K562 (cell line): ENCODE data around the gene GYPC. TPM values are rescaled to one million over a fixed set of nuclear protein-coding genes. Genes with fewer than 3 reads are reported as not detected.

Source experiments
- CBX5 ChIP-seq: IDR thresholded peaks from 2 replicates; pipeline ENCODE4 v1.6.1; 2014; ENCODE audit warnings: low read depth, borderline replicate concordance
- DMBX1 ChIP-seq: fragments of 250-450 bp; sonication (Bioruptor Pico); IDR thresholded peaks from 2 replicates; pipeline ENCODE4 v1.8.0; 2022; ENCODE audit warnings: inconsistent platforms, mild to moderate bottlenecking, moderate library complexity, borderline replicate concordance
- LEF1 ChIP-seq: fragments of 450-650 bp; IDR thresholded peaks from 2 replicates; pipeline ENCODE4 v1.6.1; 2016; ENCODE audit warnings: mild to moderate bottlenecking
- MYBL2 ChIP-seq, 2 experiments: fragments of 450-650 bp in 1 of 2; sonication (generic) in 1 of 2; formaldehyde crosslinking in 1 of 2; IDR thresholded peaks; 2 replicates each; pipeline versions ENCODE4 v1.6.1 to v1.8.1; 2017 to 2022; ENCODE audit warnings: borderline replicate concordance in 1 of 2, inconsistent platforms in 1 of 2, low read depth in 1 of 2, mild to moderate bottlenecking in 1 of 2, missing genetic modification reagents in 1 of 2, moderate library complexity in 1 of 2
- NFIX ChIP-seq: fragments of 250-450 bp; sonication (Bioruptor Pico); IDR thresholded peaks from 2 replicates; pipeline ENCODE4 v1.4.0; 2020; ENCODE audit warnings: low read depth, mild to moderate bottlenecking, moderate library complexity
- RBFOX2 ChIP-seq: fragments of 200-400 bp; formaldehyde crosslinking; IDR thresholded peaks from 2 replicates; pipeline ENCODE4 v1.6.1; 2017; ENCODE audit warnings: low read depth, mild to moderate bottlenecking, low read length, moderate library complexity
- RBM34 ChIP-seq: fragments of 200-400 bp; formaldehyde crosslinking; IDR thresholded peaks from 2 replicates; pipeline ENCODE4 v1.6.1; 2018; ENCODE audit warnings: low read length, borderline replicate concordance; ENCODE audit not compliant: insufficient read depth
- RUNX1 ChIP-seq: sonication (generic); IDR thresholded peaks from 2 replicates; pipeline ENCODE4 v1.6.1; 2016; ENCODE audit warnings: antibody characterized with exemption, low read depth
- STAT5B ChIP-seq: fragments of 250-450 bp; sonication (Bioruptor Pico); IDR thresholded peaks from 2 replicates; pipeline ENCODE4 v1.8.0; 2021; ENCODE audit warnings: mild to moderate bottlenecking, inconsistent platforms
- SUPT5H ChIP-seq: fragments of 450-650 bp; IDR thresholded peaks from 2 replicates; pipeline ENCODE4 v1.6.1; 2016
- WHSC1 ChIP-seq: IDR thresholded peaks from one replicate; pipeline ENCODE4 v1.6.1; 2012; ENCODE audit warnings: low read length, control low read depth, inconsistent platforms
- ZBTB26 ChIP-seq: fragments of 450-650 bp; formaldehyde crosslinking; IDR thresholded peaks from 2 replicates; pipeline ENCODE4 v1.4.0; 2022; ENCODE audit warnings: missing genetic modification characterization
- polyA plus RNA-seq, 8 experiments: library from polyadenylated mRNA; depleted of rRNA in 4 of 8; stranded (reverse) in 5 of 8; unstranded in 3 of 8; fragments of >200 nt; fragmentation: Nextera tagmentation in 2 of 8; fragmentation: Illumina TruSeq in 1 of 8; extraction: Ambion mirVana in 2 of 8; extraction: Trizol in 1 of 8; gene quantifications; 2 replicates each; pipeline versions ENCODE4 v1.2.1 to v1.2.3, GENCODE V29; 2011 to 2014; ENCODE audit warnings: inconsistent platforms in 1 of 8, missing spikeins in 1 of 8
- total RNA-seq, 7 experiments: library from RNA; depleted of rRNA in 6 of 7; stranded (reverse); fragments of >200 nt in 6 of 7; fragmentation: Illumina TruSeq in 2 of 7; extraction: Trizol in 2 of 7; gene quantifications; 2 replicates each; pipeline versions ENCODE4 v1.2.1 to v1.2.3, GENCODE V29; 2011 to 2021; ENCODE audit warnings: low replicate concordance in 1 of 7
- TF ChIP-seq, protein P1 (sequence below): fragments of 450-650 bp; IDR thresholded peaks from 2 replicates; pipeline ENCODE4 v1.6.1; 2017; ENCODE audit warnings: antibody characterized with exemption, mild to moderate bottlenecking
- TF ChIP-seq, protein P2 (sequence below), 2 experiments: fragments of 450-650 bp in 1 of 2; sonication (generic) in 1 of 2; formaldehyde crosslinking in 1 of 2; IDR thresholded peaks; 2 replicates each; pipeline versions ENCODE4 v1.7.1 to v1.9.0; 2016 to 2022; ENCODE audit warnings: inconsistent platforms in 1 of 2, mild to moderate bottlenecking in 1 of 2, missing genetic modification reagents in 1 of 2

GYPC gene
- total and polyA plus RNA-seq, 9 of the 15 experiments (the other 6 are each of a cell fraction or from before 2014, with no cell fraction given) = 50.6 to 282 (median 194) TPM

- TF ChIP-seq, protein P1, sequence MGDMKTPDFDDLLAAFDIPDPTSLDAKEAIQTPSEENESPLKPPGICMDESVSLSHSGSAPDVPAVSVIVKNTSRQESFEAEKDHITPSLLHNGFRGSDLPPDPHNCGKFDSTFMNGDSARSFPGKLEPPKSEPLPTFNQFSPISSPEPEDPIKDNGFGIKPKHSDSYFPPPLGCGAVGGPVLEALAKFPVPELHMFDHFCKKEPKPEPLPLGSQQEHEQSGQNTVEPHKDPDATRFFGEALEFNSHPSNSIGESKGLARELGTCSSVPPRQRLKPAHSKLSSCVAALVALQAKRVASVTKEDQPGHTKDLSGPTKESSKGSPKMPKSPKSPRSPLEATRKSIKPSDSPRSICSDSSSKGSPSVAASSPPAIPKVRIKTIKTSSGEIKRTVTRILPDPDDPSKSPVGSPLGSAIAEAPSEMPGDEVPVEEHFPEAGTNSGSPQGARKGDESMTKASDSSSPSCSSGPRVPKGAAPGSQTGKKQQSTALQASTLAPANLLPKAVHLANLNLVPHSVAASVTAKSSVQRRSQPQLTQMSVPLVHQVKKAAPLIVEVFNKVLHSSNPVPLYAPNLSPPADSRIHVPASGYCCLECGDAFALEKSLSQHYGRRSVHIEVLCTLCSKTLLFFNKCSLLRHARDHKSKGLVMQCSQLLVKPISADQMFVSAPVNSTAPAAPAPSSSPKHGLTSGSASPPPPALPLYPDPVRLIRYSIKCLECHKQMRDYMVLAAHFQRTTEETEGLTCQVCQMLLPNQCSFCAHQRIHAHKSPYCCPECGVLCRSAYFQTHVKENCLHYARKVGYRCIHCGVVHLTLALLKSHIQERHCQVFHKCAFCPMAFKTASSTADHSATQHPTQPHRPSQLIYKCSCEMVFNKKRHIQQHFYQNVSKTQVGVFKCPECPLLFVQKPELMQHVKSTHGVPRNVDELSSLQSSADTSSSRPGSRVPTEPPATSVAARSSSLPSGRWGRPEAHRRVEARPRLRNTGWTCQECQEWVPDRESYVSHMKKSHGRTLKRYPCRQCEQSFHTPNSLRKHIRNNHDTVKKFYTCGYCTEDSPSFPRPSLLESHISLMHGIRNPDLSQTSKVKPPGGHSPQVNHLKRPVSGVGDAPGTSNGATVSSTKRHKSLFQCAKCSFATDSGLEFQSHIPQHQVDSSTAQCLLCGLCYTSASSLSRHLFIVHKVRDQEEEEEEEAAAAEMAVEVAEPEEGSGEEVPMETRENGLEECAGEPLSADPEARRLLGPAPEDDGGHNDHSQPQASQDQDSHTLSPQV = 0 out of 2 replicates have a peak, but pooled peaks have one; percentile 41
- TF ChIP-seq ZBTB26 (CRISPR knock-in tag) (no peak), MYBL2 (IDR thresholded peaks at IDR 0.05; ENCODE audit: low read depth) (no peak), MYBL2 (CRISPR knock-in tag; IDR thresholded peaks at IDR 0.05; ENCODE audit: borderline replicate concordance) (no peak), STAT5B (CRISPR knock-in tag) (no peak), LEF1 (peak; percentile 76), RBM34 (no peak), NFIX (CRISPR knock-in tag) (no peak), DMBX1 (no peak; the same call in 1 of the 2 replicates), SUPT5H (no peak), CBX5 (peak; percentile 47; the same call in 1 of the 2 replicates), RBFOX2 (no peak), RUNX1 (no peak), WHSC1 (no peak)
- TF ChIP-seq, protein P2, sequence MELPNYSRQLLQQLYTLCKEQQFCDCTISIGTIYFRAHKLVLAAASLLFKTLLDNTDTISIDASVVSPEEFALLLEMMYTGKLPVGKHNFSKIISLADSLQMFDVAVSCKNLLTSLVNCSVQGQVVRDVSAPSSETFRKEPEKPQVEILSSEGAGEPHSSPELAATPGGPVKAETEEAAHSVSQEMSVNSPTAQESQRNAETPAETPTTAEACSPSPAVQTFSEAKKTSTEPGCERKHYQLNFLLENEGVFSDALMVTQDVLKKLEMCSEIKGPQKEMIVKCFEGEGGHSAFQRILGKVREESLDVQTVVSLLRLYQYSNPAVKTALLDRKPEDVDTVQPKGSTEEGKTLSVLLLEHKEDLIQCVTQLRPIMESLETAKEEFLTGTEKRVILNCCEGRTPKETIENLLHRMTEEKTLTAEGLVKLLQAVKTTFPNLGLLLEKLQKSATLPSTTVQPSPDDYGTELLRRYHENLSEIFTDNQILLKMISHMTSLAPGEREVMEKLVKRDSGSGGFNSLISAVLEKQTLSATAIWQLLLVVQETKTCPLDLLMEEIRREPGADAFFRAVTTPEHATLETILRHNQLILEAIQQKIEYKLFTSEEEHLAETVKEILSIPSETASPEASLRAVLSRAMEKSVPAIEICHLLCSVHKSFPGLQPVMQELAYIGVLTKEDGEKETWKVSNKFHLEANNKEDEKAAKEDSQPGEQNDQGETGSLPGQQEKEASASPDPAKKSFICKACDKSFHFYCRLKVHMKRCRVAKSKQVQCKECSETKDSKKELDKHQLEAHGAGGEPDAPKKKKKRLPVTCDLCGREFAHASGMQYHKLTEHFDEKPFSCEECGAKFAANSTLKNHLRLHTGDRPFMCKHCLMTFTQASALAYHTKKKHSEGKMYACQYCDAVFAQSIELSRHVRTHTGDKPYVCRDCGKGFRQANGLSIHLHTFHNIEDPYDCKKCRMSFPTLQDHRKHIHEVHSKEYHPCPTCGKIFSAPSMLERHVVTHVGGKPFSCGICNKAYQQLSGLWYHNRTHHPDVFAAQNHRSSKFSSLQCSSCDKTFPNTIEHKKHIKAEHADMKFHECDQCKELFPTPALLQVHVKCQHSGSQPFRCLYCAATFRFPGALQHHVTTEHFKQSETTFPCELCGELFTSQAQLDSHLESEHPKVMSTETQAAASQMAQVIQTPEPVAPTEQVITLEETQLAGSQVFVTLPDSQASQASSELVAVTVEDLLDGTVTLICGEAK (IDR thresholded peaks at IDR 0.05) = no peak
- TF ChIP-seq, protein P2 (CRISPR knock-in tag; IDR thresholded peaks at IDR 0.05) = no peak
Measured at GRCh38 chr2:126645211-126645618, 10.7 kb upstream of the GYPC start (continued).
